Spleen (tissue), 11 donors: ENCODE results near the gene ACTR3. TPM values are rescaled to one million over a fixed set of nuclear protein-coding genes. Genes with fewer than 3 reads are reported as not detected.

Experiments used
- DNase-seq: peaks from one replicate; pipeline ENCODE4 v3.0.0-alpha.2; 2020
- H3K27ac ChIP-seq, 8 donors: fragments of 200-600 bp; sonication (generic) in 7 of 8; 1 replicate in 4 of 8; 2 replicates in 4 of 8; pipeline versions ENCODE4 v1.5.0 to v1.8.0; 2016 to 2021; ENCODE audit warnings: inconsistent platforms in 4 of 8, mild to moderate bottlenecking in 4 of 8, moderate library complexity in 1 of 8
- H3K27me3 ChIP-seq, 7 donors: fragments of 200-600 bp; sonication (generic) in 6 of 7; replicated peaks in 1 of 7; 1 replicate in 4 of 7; 2 replicates in 3 of 7; pipeline versions ENCODE4 v1.5.0 to v1.8.0; 2016 to 2021; ENCODE audit warnings: inconsistent platforms in 3 of 7, mild to moderate bottlenecking in 1 of 7
- H3K36me3 ChIP-seq, 6 donors: fragments of 200-600 bp; sonication (generic) in 5 of 6; 1 replicate in 4 of 6; 2 replicates in 2 of 6; pipeline versions ENCODE4 v1.5.0 to v1.8.0; 2016 to 2021; ENCODE audit warnings: inconsistent platforms in 2 of 6
- H3K4me1 ChIP-seq, 6 donors: fragments of 200-600 bp; sonication (generic) in 5 of 6; 1 replicate in 3 of 6; 2 replicates in 3 of 6; pipeline versions ENCODE4 v1.5.0 to v1.8.0; 2016 to 2021; ENCODE audit warnings: inconsistent platforms in 3 of 6
- H3K4me3 ChIP-seq, 8 donors: fragments of 200-600 bp; sonication (generic) in 7 of 8; 1 replicate in 4 of 8; 2 replicates in 4 of 8; pipeline versions ENCODE4 v1.5.0 to v1.8.0; 2016 to 2021; ENCODE audit warnings: inconsistent platforms in 4 of 8, mild to moderate bottlenecking in 4 of 8, moderate library complexity in 2 of 8
- H3K9me3 ChIP-seq, 8 donors: fragments of 200-600 bp; sonication (generic) in 7 of 8; 1 replicate in 4 of 8; 2 replicates in 4 of 8; pipeline versions ENCODE4 v1.5.0 to v1.8.0; 2016 to 2021; ENCODE audit warnings: inconsistent platforms in 4 of 8
- POLR2A ChIP-seq, 3 donors: fragments of 450-650 bp; IDR thresholded peaks; one replicate each; pipeline ENCODE4 v1.5.1; 2017; ENCODE audit warnings: antibody characterized with exemption in 3 of 3, mild to moderate bottlenecking in 1 of 3
- POLR2AphosphoS5 ChIP-seq, 3 donors: sonication (generic); formaldehyde crosslinking; IDR thresholded peaks; one replicate each; pipeline ENCODE4 v1.5.1; 2017; ENCODE audit warnings: antibody characterized with exemption in 3 of 3
- WGBS, 5 donors: extraction: QIAGEN DNeasy Blood & Tissue Kit in 3 of 5; methylation state at CpG; one replicate each; pipeline versions ENCODE4 v1.1.5 to v1.1.7; 2013 to 2018; 5-methylcytosine and 5-hydroxymethylcytosine counted together
- intact Hi-C: fragments of 100-400 bp; cut with DNase I; formaldehyde crosslinking; loops from one replicate; pipeline ENCODE4 v1.15.0; 2023; ENCODE audit warnings: low total_unique reads
- polyA plus RNA-seq, 3 donors: library from polyadenylated mRNA; stranded (reverse); fragments of 200-250 nt; gene quantifications; one replicate each; pipeline ENCODE4 v1.2.1, GENCODE V29; 2013
- total RNA-seq, 7 donors: library from RNA; depleted of rRNA in 3 of 7; stranded (reverse); fragments of >200 nt in 3 of 7; fragmentation: NEBNext Ultra II Directional in 4 of 7; extraction: Animal tissue kit (Norgen Biotek cat#: 25700) in 4 of 7; gene quantifications; one replicate each; pipeline versions ENCODE4 v1.1.0 to v1.2.1, GENCODE V29; 2016 to 2021
- TF ChIP-seq, protein P1 (sequence below), 11 experiments: fragments of 200-600 bp in 7 of 11; fragments of 450-650 bp in 4 of 11; sonication (generic) in 4 of 11; IDR thresholded peaks in 8 of 11; conservative IDR thresholded peaks in 3 of 11; 1 replicate in 7 of 11; 2 replicates in 4 of 11; pipeline versions ENCODE4 v1.4.0 to v1.8.0; 2016 to 2021; ENCODE audit warnings: antibody characterized with exemption in 11 of 11, inconsistent platforms in 4 of 11, mild to moderate bottlenecking in 1 of 11
- donor health status: healthy with polysubstance abuse.
- donor health status: DM: no; HTN: no; CAD: no; lungs with moderate emphysema.
- donor health status: DM: no; HTN: no; CAD: no.
- donor health status: Bipolar disorder and iron deficiency.
- donor health status: healthy.
- donor health status: DM: no; HTN: no; CAD: no.
- donor health status: DM: yes; HTN: yes; CAD: no.

ACTR3 gene
- total and polyA plus RNA-seq, 10 donors: 75.5 to 488 (median 221) TPM

DNA sequence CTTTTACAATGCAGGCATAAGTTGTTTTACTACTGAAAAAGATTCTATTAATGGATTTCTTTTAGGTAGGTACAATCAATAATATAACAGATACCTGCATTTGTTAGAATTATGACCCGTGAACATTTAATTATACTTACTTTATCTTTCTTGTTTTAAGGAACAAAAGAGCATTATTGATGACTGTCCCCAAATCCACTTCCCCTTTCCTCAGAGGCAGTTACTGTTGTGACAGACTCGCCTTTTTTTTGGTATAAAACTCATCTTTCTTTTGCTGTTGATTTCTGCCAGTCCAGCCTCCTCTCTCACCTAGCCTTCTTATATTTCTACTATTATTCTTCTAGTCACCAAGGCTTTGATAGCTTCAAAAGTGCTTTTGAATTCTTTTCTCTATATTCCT, 12.1 kb downstream of the ACTR3 start:
- peaks cover 74 to 100% (median 100%) of the 10 kb centered on the region in 6 donors for H3K4me1 ChIP-seq
- DNase-seq: no peak
- no peak overlapping the region for H3K4me3 ChIP-seq
- WGBS, 5 donors: 15 to 33% (median 21%) methylated on average over 2 of the region's 2 CpGs
- no peak for TF ChIP-seq POLR2AphosphoS5 (IDR thresholded peaks at IDR 0.05)
- TF ChIP-seq POLR2A (IDR thresholded peaks at IDR 0.05): no peak
- TF ChIP-seq, protein P1, sequence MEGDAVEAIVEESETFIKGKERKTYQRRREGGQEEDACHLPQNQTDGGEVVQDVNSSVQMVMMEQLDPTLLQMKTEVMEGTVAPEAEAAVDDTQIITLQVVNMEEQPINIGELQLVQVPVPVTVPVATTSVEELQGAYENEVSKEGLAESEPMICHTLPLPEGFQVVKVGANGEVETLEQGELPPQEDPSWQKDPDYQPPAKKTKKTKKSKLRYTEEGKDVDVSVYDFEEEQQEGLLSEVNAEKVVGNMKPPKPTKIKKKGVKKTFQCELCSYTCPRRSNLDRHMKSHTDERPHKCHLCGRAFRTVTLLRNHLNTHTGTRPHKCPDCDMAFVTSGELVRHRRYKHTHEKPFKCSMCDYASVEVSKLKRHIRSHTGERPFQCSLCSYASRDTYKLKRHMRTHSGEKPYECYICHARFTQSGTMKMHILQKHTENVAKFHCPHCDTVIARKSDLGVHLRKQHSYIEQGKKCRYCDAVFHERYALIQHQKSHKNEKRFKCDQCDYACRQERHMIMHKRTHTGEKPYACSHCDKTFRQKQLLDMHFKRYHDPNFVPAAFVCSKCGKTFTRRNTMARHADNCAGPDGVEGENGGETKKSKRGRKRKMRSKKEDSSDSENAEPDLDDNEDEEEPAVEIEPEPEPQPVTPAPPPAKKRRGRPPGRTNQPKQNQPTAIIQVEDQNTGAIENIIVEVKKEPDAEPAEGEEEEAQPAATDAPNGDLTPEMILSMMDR (IDR thresholded peaks at IDR 0.05 in 8 of 11, conservative IDR thresholded peaks at IDR 0.05 in 3 of 11): no peak
- H3K36me3 ChIP-seq: peaks cover 0 to 13% (median 0%) of the 10 kb centered on the region in 6 donors
- H3K27me3 ChIP-seq: no peaks in the 10 kb centered on the region
- intact Hi-C loops: no loop called here
- peak overlapping the region in 5 of 8 donors; percentile 5 to 45 (median 14) for H3K27ac ChIP-seq
- H3K9me3 ChIP-seq: peaks cover 0 to 6% (median 0%) of the 10 kb centered on the region in 8 donors

DNA sequence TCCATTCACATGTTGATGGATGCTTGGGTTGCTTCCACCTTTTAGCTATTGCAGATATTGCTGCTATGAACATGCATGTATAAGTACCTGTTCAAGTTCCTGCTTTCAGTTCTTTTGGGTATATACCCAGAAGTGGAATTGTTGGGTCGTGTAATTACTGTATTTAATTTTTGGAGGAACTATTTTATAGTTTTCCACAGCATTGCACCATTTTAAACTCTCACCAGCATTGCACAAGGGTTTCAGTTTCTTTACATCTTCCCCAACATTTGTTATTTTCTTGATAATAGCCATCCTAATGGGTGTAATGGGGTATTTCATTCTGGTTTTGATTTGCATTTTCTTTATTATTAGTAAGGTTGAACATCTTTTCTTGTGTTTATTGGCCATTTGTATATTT, 16.0 kb downstream of the ACTR3 start:
- H3K4me1 ChIP-seq: peaks cover 55 to 100% (median 100%) of the 10 kb centered on the region in 6 donors
- no peak overlapping the region for H3K4me3 ChIP-seq
- no peaks in the 10 kb centered on the region for H3K27me3 ChIP-seq
- WGBS, 5 donors: 27 to 54% (median 48%) methylated on average over 1 of the region's 1 CpG
- TF ChIP-seq POLR2AphosphoS5 (IDR thresholded peaks at IDR 0.05) (no peak), POLR2A (IDR thresholded peaks at IDR 0.05) (no peak)
- TF ChIP-seq, protein P1 (IDR thresholded peaks at IDR 0.05 in 8 of 11, conservative IDR thresholded peaks at IDR 0.05 in 3 of 11): no peak
- intact Hi-C loops: no loop called here
- H3K27ac ChIP-seq: peak overlapping the region in 1 of 8 donors; percentile 12
- H3K36me3 ChIP-seq: peaks cover 0 to 13% (median 0%) of the 10 kb centered on the region in 6 donors
- DNase-seq: no peak
- peaks cover 0 to 7% (median 0%) of the 10 kb centered on the region in 8 donors for H3K9me3 ChIP-seq

DNA sequence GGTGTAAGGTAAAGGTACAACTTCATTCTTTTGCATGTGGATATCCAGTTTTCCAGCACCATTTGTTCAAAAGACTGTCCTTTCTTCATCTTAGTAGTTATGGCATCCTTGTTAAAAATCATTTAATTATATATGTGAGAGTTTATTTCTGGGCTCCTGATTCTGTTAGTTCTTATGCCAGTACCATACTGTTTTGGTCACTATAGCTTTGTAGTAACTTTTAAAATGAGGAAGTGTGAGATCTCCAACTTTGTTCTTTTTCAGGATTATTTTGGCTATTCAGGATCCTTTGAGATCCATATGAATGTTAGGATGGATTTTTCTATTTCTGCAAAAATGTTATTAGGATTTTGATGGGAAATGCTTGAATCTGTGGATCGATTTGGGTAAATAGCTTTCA, 16.8 kb downstream of the ACTR3 start:
- intact Hi-C loops: no loop called here
- Histone ChIP-seq H3K4me3 (no peak overlapping the region), H3K27ac (peak overlapping the region in 2 of 8 donors; percentile 51 to 52), H3K36me3 (peaks cover 0 to 13% (median 0%) of the 10 kb centered on the region in 6 donors), H3K9me3 (peaks cover 0 to 7% (median 0%) of the 10 kb centered on the region in 8 donors), H3K4me1 (peaks cover 47 to 100% (median 100%) of the 10 kb centered on the region in 6 donors), H3K27me3 (no peaks in the 10 kb centered on the region)
- TF ChIP-seq, protein P1 (IDR thresholded peaks at IDR 0.05 in 8 of 11, conservative IDR thresholded peaks at IDR 0.05 in 3 of 11): no peak
- TF ChIP-seq POLR2A (IDR thresholded peaks at IDR 0.05) (no peak), POLR2AphosphoS5 (IDR thresholded peaks at IDR 0.05) (no peak)
- WGBS, 5 donors: 86 to 98% (median 96%) methylated on average over 1 of the region's 1 CpG
- no peak for DNase-seq

DNA sequence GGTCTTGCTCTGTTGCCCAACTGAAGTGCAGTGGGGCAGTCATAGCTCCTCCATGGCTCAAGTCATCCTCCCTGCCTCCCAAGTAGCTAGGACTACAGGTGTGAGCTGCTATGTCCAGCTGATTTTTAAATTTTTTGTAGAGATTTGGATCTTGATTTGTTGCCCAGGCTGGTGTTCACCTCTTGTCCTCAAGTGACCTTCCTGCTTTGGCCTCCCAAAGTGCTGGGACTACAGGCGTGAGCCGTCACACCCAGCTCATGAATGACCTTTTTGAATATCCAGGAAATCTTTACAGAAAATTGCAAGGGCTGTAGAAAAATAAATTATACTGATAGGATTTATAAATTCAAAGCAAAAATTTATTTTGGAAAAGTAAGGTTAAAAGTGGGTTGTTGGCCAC, 17.4 kb downstream of the ACTR3 start:
- 58 to 73% (median 65%) methylated on average over 2 of the region's 2 CpGs for WGBS, 5 donors
- DNase-seq: no peak
- Histone ChIP-seq H3K27me3 (no peaks in the 10 kb centered on the region), H3K9me3 (peaks cover 0 to 7% (median 0%) of the 10 kb centered on the region in 8 donors), H3K4me1 (peaks cover 44 to 100% (median 99%) of the 10 kb centered on the region in 6 donors), H3K27ac (peak overlapping the region in 4 of 8 donors; percentile 5 to 52 (median 36)), H3K4me3 (no peak overlapping the region), H3K36me3 (peaks cover 0 to 13% (median 0%) of the 10 kb centered on the region in 6 donors)
- intact Hi-C loops: no loop called here
- TF ChIP-seq POLR2A (IDR thresholded peaks at IDR 0.05): no peak
- no peak for TF ChIP-seq POLR2AphosphoS5 (IDR thresholded peaks at IDR 0.05)
- TF ChIP-seq, protein P1 (IDR thresholded peaks at IDR 0.05 in 8 of 11, conservative IDR thresholded peaks at IDR 0.05 in 3 of 11): no peak
